ENCODE results near the gene CAPN8. TPM values are rescaled to one million over a fixed set of nuclear protein-coding genes. Genes with fewer than 3 reads are reported as not detected.
A peak's percentile ranks its signal among the peaks of the same experiment; 100 is the strongest.

The CAPN8 gene
- total RNA-seq, 1 donor = not detected

GRCh38 chr1:223621312-223621734 lies 44.2 kb downstream of the CAPN8 start:
- H2AFZ ChIP-seq (ENCODE audit: low read length) = no peak overlapping the region
- peaks cover 9% of the 10 kb centered on the region for H3K27me3 ChIP-seq (ENCODE audit: insufficient read depth, low read length)
- TF ChIP-seq CTCF (IDR thresholded peaks at IDR 0.05; ENCODE audit: extremely low read depth, low read depth, low read length) = no peak
- no peaks in the 10 kb centered on the region for H3K79me2 ChIP-seq (ENCODE audit: insufficient read depth, low read length)
- H4K20me1 ChIP-seq (ENCODE audit: insufficient read depth, low read length) = no peaks in the 10 kb centered on the region
- H3K4me1 ChIP-seq (ENCODE audit: insufficient read depth, low read length) = no peaks in the 10 kb centered on the region
- H3K36me3 ChIP-seq (ENCODE audit: insufficient read depth, low read length) = no peaks in the 10 kb centered on the region
- no peak for DNase-seq (ENCODE audit: insufficient read length, low spot score, missing footprints)
- no peaks in the 10 kb centered on the region for H3K9me3 ChIP-seq (ENCODE audit: low read depth, low read length)
- H3K27ac ChIP-seq (ENCODE audit: low read depth, low read length) = no peak overlapping the region
- no peak overlapping the region for H3K4me2 ChIP-seq (ENCODE audit: insufficient read depth, low read length)
- H3K4me3 ChIP-seq (ENCODE audit: insufficient read depth, low read length) = no peak overlapping the region

GRCh38 chr1:223620297-223620897 lies 45.1 kb downstream of the CAPN8 start:
- Histone ChIP-seq H3K4me3 (ENCODE audit: insufficient read depth, low read length) (no peak overlapping the region), H3K4me2 (ENCODE audit: insufficient read depth, low read length) (no peak overlapping the region), H3K27ac (ENCODE audit: low read depth, low read length) (no peak overlapping the region), H3K9me3 (ENCODE audit: low read depth, low read length) (no peaks in the 10 kb centered on the region), H3K4me1 (ENCODE audit: insufficient read depth, low read length) (no peaks in the 10 kb centered on the region), H3K36me3 (ENCODE audit: insufficient read depth, low read length) (no peaks in the 10 kb centered on the region), H3K27me3 (ENCODE audit: insufficient read depth, low read length) (peaks cover 9% of the 10 kb centered on the region), H4K20me1 (ENCODE audit: insufficient read depth, low read length) (no peaks in the 10 kb centered on the region), H2AFZ (ENCODE audit: low read length) (no peak overlapping the region), H3K79me2 (ENCODE audit: insufficient read depth, low read length) (no peaks in the 10 kb centered on the region)
- TF ChIP-seq CTCF (IDR thresholded peaks at IDR 0.05; ENCODE audit: extremely low read depth, low read depth, low read length) = no peak
- no peak for DNase-seq (ENCODE audit: insufficient read length, low spot score, missing footprints)

- Histone ChIP-seq H3K4me1 (ENCODE audit: insufficient read depth, low read length) (no peaks in the 10 kb centered on the region), H3K27ac (ENCODE audit: low read depth, low read length) (no peak overlapping the region), H4K20me1 (ENCODE audit: insufficient read depth, low read length) (no peaks in the 10 kb centered on the region), H2AFZ (ENCODE audit: low read length) (no peak overlapping the region), H3K4me2 (ENCODE audit: insufficient read depth, low read length) (no peak overlapping the region), H3K4me3 (ENCODE audit: insufficient read depth, low read length) (no peak overlapping the region), H3K79me2 (ENCODE audit: insufficient read depth, low read length) (no peaks in the 10 kb centered on the region), H3K36me3 (ENCODE audit: insufficient read depth, low read length) (no peaks in the 10 kb centered on the region), H3K27me3 (ENCODE audit: insufficient read depth, low read length) (peaks cover 9% of the 10 kb centered on the region), H3K9me3 (ENCODE audit: low read depth, low read length) (no peaks in the 10 kb centered on the region)
- DNase-seq (ENCODE audit: insufficient read length, low spot score, missing footprints) = no peak
- no peak for TF ChIP-seq CTCF (IDR thresholded peaks at IDR 0.05; ENCODE audit: extremely low read depth, low read depth, low read length)
These were observed 46.8 kb downstream of the CAPN8 start for GRCh38 chr1:223618680-223619079.

GRCh38 chr1:223617323-223618070 lies 48.0 kb downstream of the CAPN8 start:
- Histone ChIP-seq H3K4me2 (ENCODE audit: insufficient read depth, low read length) (no peak overlapping the region), H3K4me3 (ENCODE audit: insufficient read depth, low read length) (no peak overlapping the region), H3K9me3 (ENCODE audit: low read depth, low read length) (no peaks in the 10 kb centered on the region), H3K79me2 (ENCODE audit: insufficient read depth, low read length) (no peaks in the 10 kb centered on the region), H3K27ac (ENCODE audit: low read depth, low read length) (no peak overlapping the region), H3K27me3 (ENCODE audit: insufficient read depth, low read length) (peaks cover 9% of the 10 kb centered on the region), H3K4me1 (ENCODE audit: insufficient read depth, low read length) (no peaks in the 10 kb centered on the region), H2AFZ (ENCODE audit: low read length) (no peak overlapping the region), H3K36me3 (ENCODE audit: insufficient read depth, low read length) (no peaks in the 10 kb centered on the region), H4K20me1 (ENCODE audit: insufficient read depth, low read length) (no peaks in the 10 kb centered on the region)
- peak; percentile 28 for TF ChIP-seq CTCF (IDR thresholded peaks at IDR 0.05; ENCODE audit: extremely low read depth, low read depth, low read length)
- no peak for DNase-seq (ENCODE audit: insufficient read length, low spot score, missing footprints)

Measured in osteoblast (primary cell).